ENCODE data around the gene AKR7A2.

The AKR7A2 gene

GRCh38 chr1:19351873-19352272 lies 39.9 kb upstream of the AKR7A2 start:
- Histone ChIP-seq H3K4me3 (ENCODE audit: low read depth, low read length) (no peak overlapping the region), H3K27me3 (ENCODE audit: control insufficient read depth, insufficient read depth, low read length) (no peaks in the 10 kb centered on the region), H3K4me1 (ENCODE audit: control insufficient read depth, insufficient read depth, low read length) (peaks cover 16% of the 10 kb centered on the region), H3K9ac (ENCODE audit: low read depth, low read length) (no peak overlapping the region), H3K36me3 (ENCODE audit: control insufficient read depth, insufficient read depth, low read length) (peaks cover 49% of the 10 kb centered on the region), H3K9me3 (ENCODE audit: control insufficient read depth, insufficient read depth, low read length) (no peaks in the 10 kb centered on the region)

GRCh38 chr1:19350566-19350965 lies 38.6 kb upstream of the AKR7A2 start:
- peaks cover 37% of the 10 kb centered on the region for H3K36me3 ChIP-seq (ENCODE audit: control insufficient read depth, insufficient read depth, low read length)

GRCh38 chr1:19349999-19350398 lies 38.1 kb upstream of the AKR7A2 start:
- Histone ChIP-seq H3K9me3 (ENCODE audit: control insufficient read depth, insufficient read depth, low read length) (no peaks in the 10 kb centered on the region), H3K9ac (ENCODE audit: low read depth, low read length) (no peak overlapping the region), H3K36me3 (ENCODE audit: control insufficient read depth, insufficient read depth, low read length) (peaks cover 39% of the 10 kb centered on the region), H3K27me3 (ENCODE audit: control insufficient read depth, insufficient read depth, low read length) (no peaks in the 10 kb centered on the region), H3K4me3 (ENCODE audit: low read depth, low read length) (no peak overlapping the region), H3K4me1 (ENCODE audit: control insufficient read depth, insufficient read depth, low read length) (peaks cover 16% of the 10 kb centered on the region)

More at GRCh38 chr1:19350566-19350965, 38.6 kb upstream of the AKR7A2 start:
- Histone ChIP-seq H3K9ac (ENCODE audit: low read depth, low read length) (no peak overlapping the region), H3K4me1 (ENCODE audit: control insufficient read depth, insufficient read depth, low read length) (peaks cover 16% of the 10 kb centered on the region), H3K27me3 (ENCODE audit: control insufficient read depth, insufficient read depth, low read length) (no peaks in the 10 kb centered on the region), H3K4me3 (ENCODE audit: low read depth, low read length) (no peak overlapping the region), H3K9me3 (ENCODE audit: control insufficient read depth, insufficient read depth, low read length) (no peaks in the 10 kb centered on the region)

GRCh38 chr1:19348441-19349198 lies 36.7 kb upstream of the AKR7A2 start:
- H3K36me3 ChIP-seq (ENCODE audit: control insufficient read depth, insufficient read depth, low read length) = peaks cover 45% of the 10 kb centered on the region
- no peak overlapping the region for H3K9ac ChIP-seq (ENCODE audit: low read depth, low read length)
- H3K27me3 ChIP-seq (ENCODE audit: control insufficient read depth, insufficient read depth, low read length) = no peaks in the 10 kb centered on the region
- peaks cover 4% of the 10 kb centered on the region for H3K4me1 ChIP-seq (ENCODE audit: control insufficient read depth, insufficient read depth, low read length)
- no peaks in the 10 kb centered on the region for H3K9me3 ChIP-seq (ENCODE audit: control insufficient read depth, insufficient read depth, low read length)
- H3K4me3 ChIP-seq (ENCODE audit: low read depth, low read length) = no peak overlapping the region

GRCh38 chr1:19347533-19348172 lies 35.7 kb upstream of the AKR7A2 start:
- no peak overlapping the region for H3K9ac ChIP-seq (ENCODE audit: low read depth, low read length)
- no peaks in the 10 kb centered on the region for H3K9me3 ChIP-seq (ENCODE audit: control insufficient read depth, insufficient read depth, low read length)
- H3K4me1 ChIP-seq (ENCODE audit: control insufficient read depth, insufficient read depth, low read length) = no peaks in the 10 kb centered on the region
- peaks cover 49% of the 10 kb centered on the region for H3K36me3 ChIP-seq (ENCODE audit: control insufficient read depth, insufficient read depth, low read length)
- H3K27me3 ChIP-seq (ENCODE audit: control insufficient read depth, insufficient read depth, low read length) = no peaks in the 10 kb centered on the region
- no peak overlapping the region for H3K4me3 ChIP-seq (ENCODE audit: low read depth, low read length)

- peaks cover 4% of the 10 kb centered on the region for H3K4me1 ChIP-seq (ENCODE audit: control insufficient read depth, insufficient read depth, low read length)
- peaks cover 44% of the 10 kb centered on the region for H3K36me3 ChIP-seq (ENCODE audit: control insufficient read depth, insufficient read depth, low read length)
- no peak overlapping the region for H3K4me3 ChIP-seq (ENCODE audit: low read depth, low read length)
- no peaks in the 10 kb centered on the region for H3K9me3 ChIP-seq (ENCODE audit: control insufficient read depth, insufficient read depth, low read length)
- no peak overlapping the region for H3K9ac ChIP-seq (ENCODE audit: low read depth, low read length)
- no peaks in the 10 kb centered on the region for H3K27me3 ChIP-seq (ENCODE audit: control insufficient read depth, insufficient read depth, low read length)
Observed at GRCh38 chr1:19346026-19346425, 34.1 kb upstream of the AKR7A2 start.

- H3K27me3 ChIP-seq (ENCODE audit: control insufficient read depth, insufficient read depth, low read length) = no peaks in the 10 kb centered on the region
- no peak overlapping the region for H3K4me3 ChIP-seq (ENCODE audit: low read depth, low read length)
- peaks cover 5% of the 10 kb centered on the region for H3K4me1 ChIP-seq (ENCODE audit: control insufficient read depth, insufficient read depth, low read length)
- no peaks in the 10 kb centered on the region for H3K9me3 ChIP-seq (ENCODE audit: control insufficient read depth, insufficient read depth, low read length)
- H3K9ac ChIP-seq (ENCODE audit: low read depth, low read length) = no peak overlapping the region
- peaks cover 44% of the 10 kb centered on the region for H3K36me3 ChIP-seq (ENCODE audit: control insufficient read depth, insufficient read depth, low read length)
Observed at GRCh38 chr1:19345391-19345790, 33.4 kb upstream of the AKR7A2 start.

- Histone ChIP-seq H3K36me3 (ENCODE audit: control insufficient read depth, insufficient read depth, low read length) (peaks cover 40% of the 10 kb centered on the region), H3K9ac (ENCODE audit: low read depth, low read length) (no peak overlapping the region), H3K27me3 (ENCODE audit: control insufficient read depth, insufficient read depth, low read length) (no peaks in the 10 kb centered on the region), H3K9me3 (ENCODE audit: control insufficient read depth, insufficient read depth, low read length) (no peaks in the 10 kb centered on the region), H3K4me1 (ENCODE audit: control insufficient read depth, insufficient read depth, low read length) (peaks cover 5% of the 10 kb centered on the region), H3K4me3 (ENCODE audit: low read depth, low read length) (no peak overlapping the region)
Observed at GRCh38 chr1:19344831-19345230, 32.9 kb upstream of the AKR7A2 start.

GRCh38 chr1:19344372-19344810 lies 32.4 kb upstream of the AKR7A2 start:
- peaks cover 38% of the 10 kb centered on the region for H3K36me3 ChIP-seq (ENCODE audit: control insufficient read depth, insufficient read depth, low read length)
- no peaks in the 10 kb centered on the region for H3K27me3 ChIP-seq (ENCODE audit: control insufficient read depth, insufficient read depth, low read length)
- no peak overlapping the region for H3K9ac ChIP-seq (ENCODE audit: low read depth, low read length)
- H3K4me1 ChIP-seq (ENCODE audit: control insufficient read depth, insufficient read depth, low read length) = peaks cover 5% of the 10 kb centered on the region
- H3K4me3 ChIP-seq (ENCODE audit: low read depth, low read length) = no peak overlapping the region
- H3K9me3 ChIP-seq (ENCODE audit: control insufficient read depth, insufficient read depth, low read length) = no peaks in the 10 kb centered on the region

GRCh38 chr1:19343617-19344350 lies 31.8 kb upstream of the AKR7A2 start:
- H3K9me3 ChIP-seq (ENCODE audit: control insufficient read depth, insufficient read depth, low read length) = no peaks in the 10 kb centered on the region
- H3K27me3 ChIP-seq (ENCODE audit: control insufficient read depth, insufficient read depth, low read length) = no peaks in the 10 kb centered on the region
- H3K4me3 ChIP-seq (ENCODE audit: low read depth, low read length) = no peak overlapping the region
- H3K36me3 ChIP-seq (ENCODE audit: control insufficient read depth, insufficient read depth, low read length) = peaks cover 35% of the 10 kb centered on the region
- peaks cover 5% of the 10 kb centered on the region for H3K4me1 ChIP-seq (ENCODE audit: control insufficient read depth, insufficient read depth, low read length)
- no peak overlapping the region for H3K9ac ChIP-seq (ENCODE audit: low read depth, low read length)

GRCh38 chr1:19342894-19343616 lies 31.1 kb upstream of the AKR7A2 start:
- no peaks in the 10 kb centered on the region for H3K27me3 ChIP-seq (ENCODE audit: control insufficient read depth, insufficient read depth, low read length)
- peaks cover 30% of the 10 kb centered on the region for H3K36me3 ChIP-seq (ENCODE audit: control insufficient read depth, insufficient read depth, low read length)
- H3K4me3 ChIP-seq (ENCODE audit: low read depth, low read length) = no peak overlapping the region
- peaks cover 5% of the 10 kb centered on the region for H3K4me1 ChIP-seq (ENCODE audit: control insufficient read depth, insufficient read depth, low read length)
- H3K9me3 ChIP-seq (ENCODE audit: control insufficient read depth, insufficient read depth, low read length) = no peaks in the 10 kb centered on the region
- H3K9ac ChIP-seq (ENCODE audit: low read depth, low read length) = no peak overlapping the region

All from iPS-15b (cell line).